Hepatocyte (in vitro differentiated cells): ENCODE measurements around the gene KCNJ14. TPM values are rescaled to one million over a fixed set of nuclear protein-coding genes. Genes with fewer than 3 reads are reported as not detected.

Source experiments
- DNase-seq: peaks from one replicate; pipeline ENCODE4 v3.0.0-alpha.2; 2016; ENCODE audit warnings: low spot score
- H2AFZ ChIP-seq: fragments of 200-600 bp; sonication (generic); 2 replicates; pipeline ENCODE4 v1.6.0; 2016; ENCODE audit warnings: antibody characterized with exemption, mild to moderate bottlenecking
- H3K27ac ChIP-seq: fragments of 200-600 bp; sonication (generic); 2 replicates; pipeline ENCODE4 v1.5.1; 2016; ENCODE audit warnings: mild to moderate bottlenecking
- H3K27me3 ChIP-seq: fragments of 200-600 bp; sonication (generic); 2 replicates; pipeline ENCODE4 v1.6.1; 2016
- H3K36me3 ChIP-seq: fragments of 200-600 bp; sonication (generic); replicated peaks from 2 replicates; pipeline ENCODE4 v1.5.1; 2016; ENCODE audit warnings: low read depth; ENCODE audit not compliant: insufficient read depth
- H3K4me1 ChIP-seq: fragments of 200-600 bp; sonication (generic); 2 replicates; pipeline ENCODE4 v1.5.1; 2016; ENCODE audit warnings: mild to moderate bottlenecking, moderate library complexity; ENCODE audit not compliant: insufficient read depth
- H3K4me2 ChIP-seq: fragments of 200-600 bp; sonication (generic); 2 replicates; pipeline ENCODE4 v1.6.0; 2016
- H3K4me3 ChIP-seq: fragments of 200-600 bp; sonication (generic); 2 replicates; pipeline ENCODE4 v1.5.1; 2016; ENCODE audit warnings: mild to moderate bottlenecking
- H3K79me2 ChIP-seq: fragments of 200-600 bp; sonication (generic); 2 replicates; pipeline ENCODE4 v1.6.0; 2017; ENCODE audit warnings: mild to moderate bottlenecking
- H3K9me2 ChIP-seq: fragments of 200-600 bp; sonication (generic); replicated peaks from 2 replicates; pipeline ENCODE4 v1.6.0; 2017; ENCODE audit warnings: mild to moderate bottlenecking; ENCODE audit not compliant: insufficient read depth
- H3K9me3 ChIP-seq: fragments of 200-600 bp; sonication (generic); 2 replicates; pipeline ENCODE4 v1.5.1; 2016; ENCODE audit warnings: low read depth, mild to moderate bottlenecking
- H4K20me1 ChIP-seq: fragments of 200-600 bp; sonication (generic); 2 replicates; pipeline ENCODE4 v1.6.0; 2016; ENCODE audit warnings: mild to moderate bottlenecking; ENCODE audit not compliant: insufficient read depth, poor library complexity, severe bottlenecking
- EZH2 ChIP-seq: fragments of 200-600 bp; sonication (generic); IDR thresholded peaks from 2 replicates; pipeline ENCODE4 v1.6.1; 2016; ENCODE audit warnings: antibody characterized with exemption, mild to moderate bottlenecking, borderline replicate concordance
- EZH2phosphoT487 ChIP-seq: fragments of 200-600 bp; sonication (generic); IDR thresholded peaks from one replicate; pipeline ENCODE4 v1.6.1; 2018; ENCODE audit warnings: antibody characterized with exemption, mild to moderate bottlenecking, low read depth, moderate library complexity; ENCODE audit not compliant: unreplicated experiment, severe bottlenecking
- WGBS: methylation state at CpG from one replicate; pipeline ENCODE4 v1.1.6; 2016; ENCODE audit warnings: low lambda C conversion rate; ENCODE audit errors: missing lambda C conversion rate; 5-methylcytosine and 5-hydroxymethylcytosine counted together
- polyA plus RNA-seq: library from polyadenylated mRNA; unstranded; fragments of >200 nt; fragmentation: Nextera tagmentation; extraction: Ambion mirVana; gene quantifications from 2 replicates; pipeline ENCODE4 v1.2.1, GENCODE V29; 2016
- total RNA-seq: library from RNA; depleted of rRNA; stranded (reverse); fragments of >200 nt; gene quantifications from 2 replicates; pipeline ENCODE4 v1.2.3, GENCODE V29; 2014
- TF ChIP-seq, protein P1 (sequence below): fragments of 200-600 bp; sonication (generic); IDR thresholded peaks from 2 replicates; pipeline ENCODE4 v1.5.1; 2016; ENCODE audit warnings: antibody characterized with exemption, mild to moderate bottlenecking; ENCODE audit not compliant: poor library complexity

Gene KCNJ14
- total and polyA plus RNA-seq, 2 experiments from 2014 or later = 0.70 to 1.1 TPM

GRCh38 chr19:48489608-48490216 lies 34.3 kb downstream of the KCNJ14 start:
- H3K27me3 ChIP-seq = no peaks in the 10 kb centered on the region
- H4K20me1 ChIP-seq = no peaks in the 10 kb centered on the region
- H3K9me3 ChIP-seq = no peaks in the 10 kb centered on the region
- peaks cover 4% of the 10 kb centered on the region for H3K79me2 ChIP-seq
- no peaks in the 10 kb centered on the region for H3K36me3 ChIP-seq
- no peak overlapping the region for H2AFZ ChIP-seq
- no peak overlapping the region for H3K4me3 ChIP-seq
- no peak overlapping the region for H3K4me2 ChIP-seq
- peak; percentile 85 for DNase-seq
- no peaks in the 10 kb centered on the region for H3K9me2 ChIP-seq
- H3K27ac ChIP-seq = no peak overlapping the region
- H3K4me1 ChIP-seq = peaks cover 14% of the 10 kb centered on the region
- WGBS = 31% methylated on average over 19 of the region's 19 CpGs
- TF ChIP-seq, protein P1, sequence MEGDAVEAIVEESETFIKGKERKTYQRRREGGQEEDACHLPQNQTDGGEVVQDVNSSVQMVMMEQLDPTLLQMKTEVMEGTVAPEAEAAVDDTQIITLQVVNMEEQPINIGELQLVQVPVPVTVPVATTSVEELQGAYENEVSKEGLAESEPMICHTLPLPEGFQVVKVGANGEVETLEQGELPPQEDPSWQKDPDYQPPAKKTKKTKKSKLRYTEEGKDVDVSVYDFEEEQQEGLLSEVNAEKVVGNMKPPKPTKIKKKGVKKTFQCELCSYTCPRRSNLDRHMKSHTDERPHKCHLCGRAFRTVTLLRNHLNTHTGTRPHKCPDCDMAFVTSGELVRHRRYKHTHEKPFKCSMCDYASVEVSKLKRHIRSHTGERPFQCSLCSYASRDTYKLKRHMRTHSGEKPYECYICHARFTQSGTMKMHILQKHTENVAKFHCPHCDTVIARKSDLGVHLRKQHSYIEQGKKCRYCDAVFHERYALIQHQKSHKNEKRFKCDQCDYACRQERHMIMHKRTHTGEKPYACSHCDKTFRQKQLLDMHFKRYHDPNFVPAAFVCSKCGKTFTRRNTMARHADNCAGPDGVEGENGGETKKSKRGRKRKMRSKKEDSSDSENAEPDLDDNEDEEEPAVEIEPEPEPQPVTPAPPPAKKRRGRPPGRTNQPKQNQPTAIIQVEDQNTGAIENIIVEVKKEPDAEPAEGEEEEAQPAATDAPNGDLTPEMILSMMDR = peak; percentile 82
- no peak for TF ChIP-seq EZH2

DNA sequence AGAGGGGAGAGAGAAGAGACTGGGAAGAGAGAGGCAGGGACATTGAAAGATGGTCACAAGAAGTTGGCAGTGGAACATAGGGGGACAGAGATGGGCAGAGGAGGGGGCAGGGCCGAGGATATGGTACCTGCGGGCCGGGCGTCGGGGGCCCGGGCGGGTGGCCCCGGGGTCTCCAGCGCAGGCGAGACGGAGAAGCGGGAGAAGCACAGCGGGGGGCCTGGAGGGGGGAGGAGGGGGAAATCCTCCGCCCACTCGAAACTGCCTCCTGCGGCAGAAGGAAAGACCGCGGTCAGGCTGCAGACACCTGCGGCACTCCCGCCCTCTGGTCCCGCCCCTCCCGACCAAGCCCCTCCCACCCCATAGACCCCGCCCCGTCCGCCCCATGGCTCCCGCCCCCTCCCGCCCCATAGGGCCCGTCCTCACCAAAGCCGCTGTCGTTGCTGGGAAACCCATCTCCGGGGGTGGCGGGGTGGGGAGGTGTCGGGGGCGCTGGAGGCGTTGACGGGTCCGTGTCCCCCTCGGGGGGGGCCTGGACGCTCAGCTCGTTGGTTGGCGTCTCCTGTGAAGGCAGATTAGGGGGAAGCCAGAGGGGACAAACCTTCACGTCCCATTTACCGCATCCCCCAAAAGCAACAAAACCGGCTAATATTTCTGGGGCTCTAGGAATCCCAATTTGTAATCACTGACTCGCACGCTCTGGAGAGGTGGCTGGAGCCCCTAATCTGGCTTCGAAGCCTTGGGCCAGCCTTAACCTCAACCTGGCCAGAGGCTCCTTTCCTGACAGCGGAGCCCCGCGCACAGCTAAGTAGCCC lies 35.8 kb downstream of the KCNJ14 start:
- Histone ChIP-seq H3K4me2 (peak overlapping the region; percentile 65), H3K27me3 (no peaks in the 10 kb centered on the region), H3K4me1 (peaks cover 14% of the 10 kb centered on the region), H3K36me3 (no peaks in the 10 kb centered on the region), H3K27ac (no peak overlapping the region), H4K20me1 (no peaks in the 10 kb centered on the region), H3K9me2 (no peaks in the 10 kb centered on the region), H3K4me3 (no peak overlapping the region), H3K9me3 (no peaks in the 10 kb centered on the region), H3K79me2 (peaks cover 4% of the 10 kb centered on the region), H2AFZ (no peak overlapping the region)
- TF ChIP-seq EZH2phosphoT487 (no peak), EZH2 (no peak)
- TF ChIP-seq, protein P1 = no peak
- 15% methylated on average over 20 of the region's 50 CpGs for WGBS
- DNase-seq = peak; percentile 79

GRCh38 chr19:48491793-48492123 lies 36.4 kb downstream of the KCNJ14 start:
- DNase-seq = no peak
- no peak overlapping the region for H2AFZ ChIP-seq
- H3K79me2 ChIP-seq = peaks cover 7% of the 10 kb centered on the region
- H3K36me3 ChIP-seq = no peaks in the 10 kb centered on the region
- TF ChIP-seq EZH2phosphoT487 = no peak
- no peaks in the 10 kb centered on the region for H3K9me2 ChIP-seq
- H3K9me3 ChIP-seq = no peaks in the 10 kb centered on the region
- H3K4me1 ChIP-seq = peaks cover 14% of the 10 kb centered on the region
- H3K27ac ChIP-seq = no peak overlapping the region
- H3K4me2 ChIP-seq = peak overlapping the region; percentile 65
- H3K27me3 ChIP-seq = no peaks in the 10 kb centered on the region
- WGBS = 31% methylated on average over 10 of the region's 10 CpGs
- H3K4me3 ChIP-seq = no peak overlapping the region
- no peaks in the 10 kb centered on the region for H4K20me1 ChIP-seq

DNA sequence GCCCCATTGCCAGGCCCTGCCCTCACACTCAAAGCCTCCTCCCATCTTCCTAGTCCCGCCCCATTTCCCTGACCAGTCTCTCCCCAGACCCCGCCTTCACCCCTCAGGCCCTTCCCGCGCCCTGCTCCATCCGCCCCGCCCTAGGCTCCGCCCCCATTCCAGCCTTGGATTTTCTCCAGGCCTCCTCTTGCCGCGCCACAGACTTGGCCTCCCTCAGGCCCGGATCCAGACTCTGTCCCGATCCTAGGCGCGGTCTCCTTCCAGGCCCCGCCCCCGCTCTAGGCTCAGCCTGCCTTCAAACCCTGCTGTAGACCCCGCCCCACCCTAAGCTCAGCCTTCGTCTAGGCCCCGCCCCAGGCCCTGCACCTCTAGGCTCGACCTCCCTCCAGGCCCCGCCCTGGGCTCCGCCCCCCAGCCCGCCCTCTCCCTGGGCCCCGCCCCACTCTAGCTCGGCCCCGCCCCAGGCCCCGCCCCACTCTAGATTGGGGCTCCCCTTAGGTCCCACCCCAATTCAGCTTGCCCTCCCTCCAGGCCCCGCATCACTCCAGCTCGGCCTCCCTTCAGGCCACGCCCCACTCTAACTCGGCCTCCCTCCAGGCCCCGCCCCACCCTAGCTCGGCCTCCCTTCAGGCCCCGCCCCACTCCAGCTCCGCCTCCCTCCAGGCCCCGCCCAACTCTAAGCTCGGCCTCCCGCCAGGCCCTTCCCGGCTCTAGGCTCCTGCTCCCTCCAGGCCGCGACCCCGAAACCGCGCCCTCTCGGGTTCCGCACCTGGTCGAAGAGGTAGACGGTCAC lies 37.7 kb downstream of the KCNJ14 start:
- peak overlapping the region; percentile 68 for H3K27ac ChIP-seq
- TF ChIP-seq, protein P1 = no peak
- TF ChIP-seq EZH2phosphoT487 (no peak), EZH2 (no peak)
- peaks cover 7% of the 10 kb centered on the region for H3K79me2 ChIP-seq
- peak overlapping the region; percentile 71 for H3K4me2 ChIP-seq
- DNase-seq = peak; percentile 96
- peak overlapping the region; percentile 46 for H2AFZ ChIP-seq
- peaks cover 9% of the 10 kb centered on the region for H3K4me1 ChIP-seq
- WGBS = 3% methylated on average over 14 of the region's 47 CpGs
- H3K9me3 ChIP-seq = no peaks in the 10 kb centered on the region
- peak overlapping the region; percentile 31 for H3K4me3 ChIP-seq
- H3K36me3 ChIP-seq = no peaks in the 10 kb centered on the region
- no peaks in the 10 kb centered on the region for H4K20me1 ChIP-seq
- H3K9me2 ChIP-seq = no peaks in the 10 kb centered on the region
- H3K27me3 ChIP-seq = no peaks in the 10 kb centered on the region
